Neural crest cell (in vitro differentiated cells): Measurements from ENCODE around the gene CD247. TPM values are rescaled to one million over a fixed set of nuclear protein-coding genes. Genes with fewer than 3 reads are reported as not detected.

ENCODE experiments used
- DNase-seq: peaks from one replicate; pipeline ENCODE4 v3.0.0; 2021; ENCODE audit warnings: low read depth, mixed read lengths, low spot score
- H3K27ac Mint-ChIP-seq: one replicate; pipeline ENCODE4 v1.8.0; 2021; ENCODE audit warnings: mild to moderate bottlenecking, mixed read lengths; ENCODE audit not compliant: unreplicated experiment
- H3K27me3 Mint-ChIP-seq: 2 replicates; pipeline ENCODE4 v1.8.0; 2021; ENCODE audit warnings: low read depth, mild to moderate bottlenecking, mixed read lengths
- H3K36me3 Mint-ChIP-seq: 2 replicates; pipeline ENCODE4 v1.8.0; 2021; ENCODE audit warnings: low read depth, mild to moderate bottlenecking, mixed read lengths
- H3K4me1 Mint-ChIP-seq: 2 replicates; pipeline ENCODE4 v1.8.0; 2021; ENCODE audit warnings: mixed read lengths
- H3K4me3 Mint-ChIP-seq: one replicate; pipeline ENCODE4 v1.8.0; 2021; ENCODE audit warnings: mild to moderate bottlenecking, mixed read lengths
- H3K9me3 Mint-ChIP-seq: 2 replicates; pipeline ENCODE4 v1.8.0; 2021; ENCODE audit warnings: mixed read lengths
- CTCF ChIP-seq: fragments of 200-600 bp; sonication (generic); conservative IDR thresholded peaks from 2 replicates; pipeline ENCODE4 v1.5.0; 2021; ENCODE audit warnings: antibody characterized with exemption, mild to moderate bottlenecking
- total RNA-seq: library from RNA; stranded (reverse); gene quantifications from 2 replicates; pipeline ENCODE4 v1.2.1, GENCODE V29; 2021

CD247 gene
- total RNA-seq, 1 donor from 2014 or later = 3.9 TPM

- no peaks in the 10 kb centered on the region for H3K36me3 Mint-ChIP-seq
- no peak for DNase-seq
- no peak for TF ChIP-seq CTCF
- no peak overlapping the region for H3K4me3 Mint-ChIP-seq
- peaks cover 54% of the 10 kb centered on the region for H3K4me1 Mint-ChIP-seq
- H3K9me3 Mint-ChIP-seq = no peaks in the 10 kb centered on the region
- H3K27me3 Mint-ChIP-seq = no peaks in the 10 kb centered on the region
- peak overlapping the region; percentile 87 for H3K27ac Mint-ChIP-seq
These were observed 27.6 kb downstream of the CD247 start for GRCh38 chr1:167490765-167491164.

DNA sequence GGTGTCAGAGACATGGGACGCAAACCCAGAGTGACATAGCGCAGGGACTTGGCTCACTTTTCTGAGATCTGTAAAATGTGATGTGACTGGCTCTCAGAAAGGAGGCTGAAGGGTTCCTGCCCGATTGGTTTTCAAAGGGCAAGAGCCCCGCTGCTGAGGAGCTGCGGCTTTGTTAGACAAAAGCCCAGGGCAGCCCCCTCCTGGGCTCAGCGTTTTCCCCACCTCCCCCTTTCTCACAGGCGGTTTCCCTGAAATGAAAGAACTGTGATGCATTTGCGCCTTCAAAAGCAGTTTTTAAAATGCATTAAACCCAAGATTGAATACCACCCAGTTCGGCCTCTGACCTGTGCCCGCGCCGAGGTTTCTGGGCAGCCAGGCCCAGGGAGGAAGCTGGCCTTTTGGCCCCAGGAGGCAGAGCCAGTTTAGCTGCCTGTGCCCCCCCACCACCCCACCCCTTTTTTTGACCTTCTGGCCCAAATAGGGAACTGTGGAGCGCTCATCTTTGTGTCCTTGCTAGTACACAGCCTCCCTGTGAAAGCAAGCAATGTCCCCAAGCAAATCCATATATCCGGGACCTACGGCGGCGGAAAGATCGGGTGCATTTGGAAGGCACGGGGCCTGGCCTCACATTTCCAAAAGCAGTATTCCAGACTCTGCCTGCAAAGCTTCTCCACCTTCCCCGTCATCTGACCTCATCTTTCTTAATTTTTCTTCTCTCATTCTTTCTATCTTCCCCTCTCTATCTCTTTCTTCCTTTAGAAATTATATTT lies 28.6 kb downstream of the CD247 start:
- H3K4me1 Mint-ChIP-seq = peaks cover 62% of the 10 kb centered on the region
- H3K9me3 Mint-ChIP-seq = no peaks in the 10 kb centered on the region
- TF ChIP-seq CTCF = no peak
- DNase-seq = peak; percentile 65
- H3K27me3 Mint-ChIP-seq = no peaks in the 10 kb centered on the region
- H3K27ac Mint-ChIP-seq = peak overlapping the region; percentile 97
- peak overlapping the region; percentile 74 for H3K4me3 Mint-ChIP-seq
- H3K36me3 Mint-ChIP-seq = no peaks in the 10 kb centered on the region

GRCh38 chr1:167488786-167489185 lies 29.5 kb downstream of the CD247 start:
- DNase-seq = no peak
- H3K4me3 Mint-ChIP-seq = peak overlapping the region; percentile 50
- H3K36me3 Mint-ChIP-seq = no peaks in the 10 kb centered on the region
- H3K27me3 Mint-ChIP-seq = no peaks in the 10 kb centered on the region
- H3K27ac Mint-ChIP-seq = peak overlapping the region; percentile 91
- peaks cover 62% of the 10 kb centered on the region for H3K4me1 Mint-ChIP-seq
- H3K9me3 Mint-ChIP-seq = no peaks in the 10 kb centered on the region
- TF ChIP-seq CTCF = no peak

- H3K4me1 Mint-ChIP-seq = peaks cover 58% of the 10 kb centered on the region
- no peak for DNase-seq
- no peak overlapping the region for H3K27ac Mint-ChIP-seq
- H3K27me3 Mint-ChIP-seq = no peaks in the 10 kb centered on the region
- no peaks in the 10 kb centered on the region for H3K36me3 Mint-ChIP-seq
- H3K9me3 Mint-ChIP-seq = no peaks in the 10 kb centered on the region
- no peak for TF ChIP-seq CTCF
- peak overlapping the region; percentile 50 for H3K4me3 Mint-ChIP-seq
These were observed 30.7 kb downstream of the CD247 start for GRCh38 chr1:167487614-167488013.

DNA sequence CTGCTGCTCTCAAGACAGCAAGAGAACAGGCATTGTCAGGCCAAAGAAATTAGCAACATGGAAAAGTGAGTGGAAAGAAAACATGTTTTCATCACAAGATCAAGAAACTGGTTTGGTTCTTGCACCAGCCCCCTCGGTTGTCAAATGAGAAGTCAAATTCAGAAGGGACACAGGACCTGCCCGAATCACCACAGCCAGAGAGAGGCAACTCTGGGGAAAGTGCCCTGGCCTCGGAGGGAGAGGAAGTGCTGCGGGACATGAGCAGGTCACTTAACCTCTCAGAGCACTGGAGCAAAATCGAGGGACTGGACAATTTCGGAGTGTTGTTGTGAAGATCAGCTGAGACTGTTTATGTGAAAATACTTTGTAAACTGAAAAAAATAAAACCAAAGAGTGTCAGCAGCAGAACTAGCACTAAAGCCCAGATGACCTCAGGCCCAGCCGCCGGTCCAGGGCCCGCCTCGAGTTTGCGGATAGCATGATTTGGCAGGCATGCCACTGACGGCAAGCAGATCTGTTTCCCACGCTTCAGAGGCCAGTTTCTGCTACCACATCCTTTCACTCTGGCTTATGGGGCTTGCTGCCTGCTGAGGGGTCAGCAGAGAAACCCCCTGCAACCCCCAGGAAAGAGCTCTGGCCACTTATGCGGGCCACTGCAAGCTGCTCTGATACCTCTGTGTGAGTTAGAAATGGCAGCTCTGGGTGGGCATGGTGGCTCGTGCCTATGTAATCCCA lies 32.1 kb downstream of the CD247 start:
- TF ChIP-seq CTCF = no peak
- Mint-ChIP-seq H3K27ac (peak overlapping the region; percentile 88), H3K27me3 (no peaks in the 10 kb centered on the region), H3K4me3 (no peak overlapping the region), H3K4me1 (peaks cover 44% of the 10 kb centered on the region), H3K9me3 (no peaks in the 10 kb centered on the region), H3K36me3 (no peaks in the 10 kb centered on the region)
- DNase-seq = no peak
